ENCODE results near the gene MATCAP1. TPM values are rescaled to one million over a fixed set of nuclear protein-coding genes. Genes with fewer than 3 reads are reported as not detected.
A peak's percentile ranks its signal among the peaks of the same experiment; 100 is the strongest.

MATCAP1 gene
- total RNA-seq, 4 donors from 2014 or later = 20.8 to 57.8 (median 42.3) TPM

GRCh38 chr16:67191995-67192681, 8.4 kb upstream of the MATCAP1 start, which contains the start of gene E2F4:
E2F4 (plus strand) TSS chr16:67192155; CDS start chr16:67192228, 73 bp downstream.
- peaks cover 0 to 27% (median 15%) of the 10 kb centered on the region in 4 donors for H3K4me1 ChIP-seq
- H3K4me3 ChIP-seq = peak within 1 kb of the TSS; percentile 56 to 98 (median 88)
- peak; percentile 90 to 96 (median 93) for DNase-seq
- H3K9me3 ChIP-seq = no peaks in the 10 kb centered on the region
- peaks cover 0 to 32% (median 0%) of the 10 kb centered on the region in 3 donors for H3K36me3 ChIP-seq
- TF ChIP-seq POLR2A (IDR thresholded peaks at IDR 0.05) (peak; percentile 42 to 77), CTCF (IDR thresholded peaks at IDR 0.05) (no peak)
- H3K27ac ChIP-seq = peak within 1 kb of the TSS; percentile 56 to 81 (median 70)
- no peaks in the 10 kb centered on the region for H3K27me3 ChIP-seq

- Histone ChIP-seq H3K4me3 (peak overlapping the region; percentile 56 to 98 (median 88)), H3K4me1 (peaks cover 0 to 27% (median 15%) of the 10 kb centered on the region in 4 donors), H3K36me3 (peaks cover 0 to 26% (median 0%) of the 10 kb centered on the region in 3 donors), H3K27me3 (no peaks in the 10 kb centered on the region), H3K27ac (peak overlapping the region in 1 of 4 donors; percentile 81), H3K9me3 (no peaks in the 10 kb centered on the region)
- TF ChIP-seq POLR2A (IDR thresholded peaks at IDR 0.05) (no peak), CTCF (IDR thresholded peaks at IDR 0.05) (no peak)
- no peak for DNase-seq
These were observed 7.7 kb upstream of the MATCAP1 start for GRCh38 chr16:67191411-67191994.

- peaks cover 0 to 32% (median 15%) of the 10 kb centered on the region in 4 donors for H3K4me1 ChIP-seq
- DNase-seq = no peak
- H3K36me3 ChIP-seq = peaks cover 0 to 18% (median 0%) of the 10 kb centered on the region in 3 donors
- H3K4me3 ChIP-seq = no peak overlapping the region
- no peak for TF ChIP-seq POLR2A (IDR thresholded peaks at IDR 0.05)
- no peak for TF ChIP-seq CTCF (IDR thresholded peaks at IDR 0.05)
- no peaks in the 10 kb centered on the region for H3K27me3 ChIP-seq
- peak overlapping the region in 1 of 4 donors; percentile 8 for H3K27ac ChIP-seq
- H3K9me3 ChIP-seq = no peaks in the 10 kb centered on the region
These were observed 7.0 kb upstream of the MATCAP1 start for GRCh38 chr16:67190448-67191399.

GRCh38 chr16:67190041-67190440, 6.3 kb upstream of the MATCAP1 start, which contains the start of gene EXOC3L1:
EXOC3L1 (minus strand) TSS chr16:67190136; CDS start chr16:67189676, 460 bp downstream.
- Histone ChIP-seq H3K9me3 (no peaks in the 10 kb centered on the region), H3K4me1 (peaks cover 3 to 38% (median 20%) of the 10 kb centered on the region in 4 donors), H3K27ac (peak within 1 kb of the TSS in 1 of 4 donors; percentile 8), H3K4me3 (no peak within 1 kb of the TSS), H3K36me3 (peaks cover 0 to 11% (median 0%) of the 10 kb centered on the region in 3 donors), H3K27me3 (no peaks in the 10 kb centered on the region)
- no peak for TF ChIP-seq POLR2A (IDR thresholded peaks at IDR 0.05)
- TF ChIP-seq CTCF (IDR thresholded peaks at IDR 0.05) = no peak
- no peak for DNase-seq

GRCh38 chr16:67188798-67189197, 5.0 kb upstream of the MATCAP1 start:
- H3K4me3 ChIP-seq = no peak overlapping the region
- H3K27me3 ChIP-seq = no peaks in the 10 kb centered on the region
- H3K36me3 ChIP-seq = no peaks in the 10 kb centered on the region
- H3K27ac ChIP-seq = no peak overlapping the region
- H3K9me3 ChIP-seq = no peaks in the 10 kb centered on the region
- H3K4me1 ChIP-seq = peaks cover 3 to 43% (median 28%) of the 10 kb centered on the region in 4 donors
- TF ChIP-seq CTCF (IDR thresholded peaks at IDR 0.05) (no peak), POLR2A (IDR thresholded peaks at IDR 0.05) (no peak)
- no peak for DNase-seq

Measured in Peyer's patch (tissue), 4 donors.